ENCODE results near the gene LRTM1. TPM values are rescaled to one million over a fixed set of nuclear protein-coding genes. Genes with fewer than 3 reads are reported as not detected.

The LRTM1 gene
- total RNA-seq, 4 donors from 2014 or later: not detected

DNA sequence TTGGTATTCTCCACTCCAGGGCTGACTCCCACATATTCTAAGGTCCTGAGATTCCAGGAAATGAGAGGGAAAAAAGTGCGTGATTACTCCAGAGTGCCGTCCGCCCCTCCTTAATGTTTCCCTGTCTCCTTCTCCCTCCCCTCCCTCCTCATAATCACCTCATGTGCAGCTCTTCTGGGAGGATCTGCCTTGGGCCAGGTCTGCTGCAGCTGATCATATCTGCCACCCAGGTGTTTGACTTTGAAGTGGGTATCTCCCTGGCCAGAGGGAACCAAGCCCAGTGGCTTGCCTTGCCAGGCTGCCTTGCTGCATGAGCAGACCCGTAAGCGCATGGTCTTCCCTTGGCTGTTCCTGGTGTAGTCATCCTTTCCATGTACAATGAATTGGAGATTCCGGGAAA is 28.1 kb upstream of the LRTM1 start:
- no peak for TF ChIP-seq CTCF (IDR thresholded peaks at IDR 0.05; ENCODE audit: low read depth)

- no peak for TF ChIP-seq CTCF (IDR thresholded peaks at IDR 0.05; ENCODE audit: low read depth)
Measured at GRCh38 chr3:54955496-54955895, 27.6 kb upstream of the LRTM1 start.

GRCh38 chr3:54954521-54954920 is 26.7 kb upstream of the LRTM1 start:
- no peak for TF ChIP-seq CTCF (IDR thresholded peaks at IDR 0.05; ENCODE audit: low read depth)

- TF ChIP-seq CTCF (IDR thresholded peaks at IDR 0.05; ENCODE audit: low read depth): no peak
Measured at GRCh38 chr3:54954022-54954421, 26.2 kb upstream of the LRTM1 start.

GRCh38 chr3:54951405-54951804 is 23.5 kb upstream of the LRTM1 start:
- no peak for TF ChIP-seq CTCF (IDR thresholded peaks at IDR 0.05; ENCODE audit: low read depth)

DNA sequence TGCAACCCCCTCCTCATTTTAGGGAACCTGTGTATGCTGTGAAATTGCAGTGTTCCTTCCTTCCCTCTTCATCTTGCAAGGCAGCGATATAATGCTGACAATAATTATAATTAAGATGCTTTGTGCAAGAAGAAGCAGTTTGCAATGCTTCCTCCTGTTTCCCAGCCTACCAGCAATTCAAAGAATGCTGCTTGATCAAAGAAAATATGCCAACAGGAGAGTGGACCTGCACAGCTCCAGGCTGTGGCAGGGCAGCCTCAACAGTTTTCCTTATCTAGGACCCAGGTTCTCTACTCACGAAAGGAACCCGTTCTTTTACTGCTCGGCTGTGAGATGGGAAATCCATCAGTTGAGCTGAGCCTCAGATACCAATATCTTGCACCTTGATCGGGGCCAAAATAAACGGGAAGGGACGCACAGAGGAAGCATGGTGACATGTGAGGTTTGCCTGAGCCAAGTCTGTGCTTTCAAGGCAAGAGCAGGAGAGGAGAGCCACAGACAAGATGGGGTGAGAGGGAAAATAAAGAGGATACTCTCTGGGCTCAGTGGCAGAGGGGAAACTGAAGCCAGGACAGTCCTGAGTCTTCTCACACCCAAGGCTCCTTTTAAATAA is 22.6 kb upstream of the LRTM1 start:
- TF ChIP-seq CTCF (IDR thresholded peaks at IDR 0.05; ENCODE audit: low read depth): no peak

- no peak for TF ChIP-seq CTCF (IDR thresholded peaks at IDR 0.05; ENCODE audit: low read depth)
Measured at GRCh38 chr3:54949491-54950044, 21.7 kb upstream of the LRTM1 start.
